Gastrocnemius medialis (tissue), 4 donors: ENCODE data around the gene WIZ.

ENCODE experiments used
- CTCF ChIP-seq, 5 experiments: fragments of 450-650 bp in 3 of 5; fragments of 200-600 bp in 2 of 5; sonication (generic) in 2 of 5; IDR thresholded peaks in 4 of 5; conservative IDR thresholded peaks in 1 of 5; 1 replicate in 4 of 5; 2 replicates in 1 of 5; pipeline ENCODE4 v1.5.1; 2016 to 2019; ENCODE audit warnings: antibody characterized with exemption in 5 of 5, mild to moderate bottlenecking in 3 of 5, moderate library complexity in 3 of 5
- POLR2A ChIP-seq, 2 donors: fragments of 450-650 bp; IDR thresholded peaks; one replicate each; pipeline ENCODE4 v1.6.1; 2017; ENCODE audit warnings: antibody characterized with exemption in 2 of 2, mild to moderate bottlenecking in 2 of 2, moderate library complexity in 2 of 2

- no peak for TF ChIP-seq CTCF (IDR thresholded peaks at IDR 0.05 in 4 of 5, conservative IDR thresholded peaks at IDR 0.05 in 1 of 5)
- no peak for TF ChIP-seq POLR2A (IDR thresholded peaks at IDR 0.05)
Observed at GRCh38 chr19:15455996-15456395, 6.2 kb upstream of the WIZ start.
